ENCODE data around the gene PLPP3.

PLPP3 gene

GRCh38 chr1:56495538-56495937 is 83.8 kb downstream of the PLPP3 start:
- no peak for DNase-seq (ENCODE audit: low spot score)
- no peak for TF ChIP-seq CTCF (IDR thresholded peaks at IDR 0.05; ENCODE audit: extremely low read depth, insufficient read depth, missing control alignments)
- in situ Hi-C loops (cut with MboI; ENCODE audit: low pct_unique_long_range_greater_than_20kb, low sequenced_read_pairs, unreplicated experiment): no loop called here

- in situ Hi-C loops (cut with MboI; ENCODE audit: low pct_unique_long_range_greater_than_20kb, low sequenced_read_pairs, unreplicated experiment): no loop called here
- TF ChIP-seq CTCF (IDR thresholded peaks at IDR 0.05; ENCODE audit: extremely low read depth, insufficient read depth, missing control alignments): no peak
- no peak for DNase-seq (ENCODE audit: low spot score)
These were observed 85.1 kb downstream of the PLPP3 start for GRCh38 chr1:56494306-56494705.

GRCh38 chr1:56493826-56494225 is 85.5 kb downstream of the PLPP3 start:
- DNase-seq (ENCODE audit: low spot score): no peak
- in situ Hi-C loops (cut with MboI; ENCODE audit: low pct_unique_long_range_greater_than_20kb, low sequenced_read_pairs, unreplicated experiment): no loop called here
- TF ChIP-seq CTCF (IDR thresholded peaks at IDR 0.05; ENCODE audit: extremely low read depth, insufficient read depth, missing control alignments): no peak

- no peak for DNase-seq (ENCODE audit: low spot score)
- in situ Hi-C loops (cut with MboI; ENCODE audit: low pct_unique_long_range_greater_than_20kb, low sequenced_read_pairs, unreplicated experiment): no loop called here
These were observed 87.9 kb downstream of the PLPP3 start for GRCh38 chr1:56491441-56491840.

GRCh38 chr1:56490619-56491018 is 88.7 kb downstream of the PLPP3 start:
- DNase-seq (ENCODE audit: low spot score): no peak
- in situ Hi-C loops (cut with MboI; ENCODE audit: low pct_unique_long_range_greater_than_20kb, low sequenced_read_pairs, unreplicated experiment): no loop called here

More at GRCh38 chr1:56491441-56491840, 87.9 kb downstream of the PLPP3 start:
- no peak for TF ChIP-seq CTCF (IDR thresholded peaks at IDR 0.05; ENCODE audit: extremely low read depth, insufficient read depth, missing control alignments)

GRCh38 chr1:56489695-56490094 is 89.7 kb downstream of the PLPP3 start:
- no peak for TF ChIP-seq CTCF (IDR thresholded peaks at IDR 0.05; ENCODE audit: extremely low read depth, insufficient read depth, missing control alignments)
- DNase-seq (ENCODE audit: low spot score): no peak
- in situ Hi-C loops (cut with MboI; ENCODE audit: low pct_unique_long_range_greater_than_20kb, low sequenced_read_pairs, unreplicated experiment): no loop called here

More at GRCh38 chr1:56490619-56491018, 88.7 kb downstream of the PLPP3 start:
- no peak for TF ChIP-seq CTCF (IDR thresholded peaks at IDR 0.05; ENCODE audit: extremely low read depth, insufficient read depth, missing control alignments)

- no peak for TF ChIP-seq CTCF (IDR thresholded peaks at IDR 0.05; ENCODE audit: extremely low read depth, insufficient read depth, missing control alignments)
- in situ Hi-C loops (cut with MboI; ENCODE audit: low pct_unique_long_range_greater_than_20kb, low sequenced_read_pairs, unreplicated experiment): no loop called here
- no peak for DNase-seq (ENCODE audit: low spot score)
These were observed 94.7 kb downstream of the PLPP3 start for GRCh38 chr1:56484695-56485094.

All from GM13977 (cell line).